ENCODE results near the gene SEC61B.
"Not testable (repeated sequence)": the region's sequence is repeated elsewhere in the genome, so short reads cannot be mapped to it uniquely, and the experiment has no call there.

SEC61B gene

GRCh38 chr9:99235926-99236634 lies 14.0 kb downstream of the SEC61B start:
- Histone ChIP-seq H3K4me3 (ENCODE audit: insufficient read depth in 1 of 2, low read depth in 1 of 2, low read length in 2 of 2) (no peak overlapping the region), H2AK5ac (ENCODE audit: low read length, severe bottlenecking) (no peak overlapping the region), H2BK12ac (ENCODE audit: low read length in 2 of 2) (no peak overlapping the region), H3K23ac (ENCODE audit: low read length in 2 of 2) (no peak overlapping the region), H2BK5ac (ENCODE audit: low read depth, low read length, poor library complexity, severe bottlenecking) (no peak overlapping the region), H3K4ac (ENCODE audit: low read depth in 1 of 2, low read length in 2 of 2) (no peak overlapping the region), H3K18ac (ENCODE audit: low read depth in 1 of 2, low read length in 2 of 2) (no peak overlapping the region), H3K4me1 (ENCODE audit: control insufficient read depth, insufficient read depth, low read depth, low read length) (no peaks in the 10 kb centered on the region), H2AFZ (ENCODE audit: low read depth, low read length) (no peak overlapping the region), H3K9me3 (ENCODE audit: control insufficient read depth, low read length) (no peaks in the 10 kb centered on the region), H3K4me2 (ENCODE audit: low read length, poor library complexity, severe bottlenecking) (no peak overlapping the region), H4K8ac (ENCODE audit: low read length) (no peak overlapping the region), H3K79me1 (replicated peaks; ENCODE audit: low read length, poor library complexity, severe bottlenecking) (peaks cover 13% of the 10 kb centered on the region), H3K27ac (ENCODE audit: low read length, poor library complexity, severe bottlenecking) (no peak overlapping the region), H3K14ac (ENCODE audit: low read length in 2 of 2) (no peak overlapping the region), H3K27me3 (ENCODE audit: control insufficient read depth in 1 of 2, insufficient read depth in 1 of 2, low read length in 2 of 2) (no peaks in the 10 kb centered on the region), H3K36me3 (ENCODE audit: control insufficient read depth in 1 of 2, insufficient read depth in 2 of 2, low read depth in 1 of 2, low read length in 2 of 2) (peaks cover 0 to 44% of the 10 kb centered on the region in 2 experiments), H2BK15ac (ENCODE audit: low read depth, poor library complexity, severe bottlenecking) (no peak overlapping the region), H4K91ac (ENCODE audit: low read length) (no peak overlapping the region), H2BK120ac (ENCODE audit: low read depth, low read length) (no peak overlapping the region), H3K9ac (ENCODE audit: low read length) (no peak overlapping the region)
- no peak for DNase-seq
- WGBS = 100% methylated on average over 4 of the region's 7 CpGs

DNA sequence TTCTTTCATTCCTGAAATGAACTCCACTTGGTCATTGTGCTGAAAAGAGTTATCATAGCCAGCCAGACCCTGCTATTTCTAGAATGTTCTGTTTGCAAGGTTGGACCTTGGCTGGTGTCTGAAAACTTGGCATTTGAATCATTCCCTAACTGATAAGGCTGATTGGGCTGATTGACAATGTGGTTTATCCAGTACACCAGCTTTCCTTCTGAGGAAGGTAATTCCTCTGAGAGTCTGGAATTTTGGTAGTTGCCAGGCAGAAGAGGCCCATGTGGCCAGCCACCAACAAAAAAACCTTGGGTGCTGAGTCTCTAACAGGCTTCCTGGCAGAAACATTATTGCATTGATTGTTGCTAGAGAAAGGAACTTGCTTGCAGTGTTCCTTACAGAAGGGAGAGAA lies 15.3 kb downstream of the SEC61B start:
- no peak overlapping the region for H2BK15ac ChIP-seq (ENCODE audit: low read depth, poor library complexity, severe bottlenecking)
- H3K9ac ChIP-seq (ENCODE audit: low read length) = no peak overlapping the region
- H2AFZ ChIP-seq (ENCODE audit: low read depth, low read length) = no peak overlapping the region
- no peak overlapping the region for H2BK5ac ChIP-seq (ENCODE audit: low read depth, low read length, poor library complexity, severe bottlenecking)
- no peak for DNase-seq
- peaks cover 12% of the 10 kb centered on the region for H3K79me1 ChIP-seq (replicated peaks; ENCODE audit: low read length, poor library complexity, severe bottlenecking)
- H3K14ac ChIP-seq (ENCODE audit: low read length in 2 of 2) = no peak overlapping the region
- peaks cover 0 to 35% of the 10 kb centered on the region in 2 experiments for H3K36me3 ChIP-seq (ENCODE audit: control insufficient read depth in 1 of 2, insufficient read depth in 2 of 2, low read depth in 1 of 2, low read length in 2 of 2)
- H3K18ac ChIP-seq (ENCODE audit: low read depth in 1 of 2, low read length in 2 of 2) = no peak overlapping the region
- H3K27ac ChIP-seq (ENCODE audit: low read length, poor library complexity, severe bottlenecking) = no peak overlapping the region
- no peaks in the 10 kb centered on the region for H3K4me1 ChIP-seq (ENCODE audit: control insufficient read depth, insufficient read depth, low read depth, low read length)
- no peak overlapping the region for H3K23ac ChIP-seq (ENCODE audit: low read length in 2 of 2)
- no peak overlapping the region for H2BK120ac ChIP-seq (ENCODE audit: low read depth, low read length)
- H3K4me3 ChIP-seq (ENCODE audit: insufficient read depth in 1 of 2, low read depth in 1 of 2, low read length in 2 of 2) = no peak overlapping the region
- no peaks in the 10 kb centered on the region for H3K9me3 ChIP-seq (ENCODE audit: control insufficient read depth, low read length)
- no peak overlapping the region for H2AK5ac ChIP-seq (ENCODE audit: low read length, severe bottlenecking)
- no peak overlapping the region for H3K4me2 ChIP-seq (ENCODE audit: low read length, poor library complexity, severe bottlenecking)
- H3K4ac ChIP-seq (ENCODE audit: low read depth in 1 of 2, low read length in 2 of 2) = no peak overlapping the region
- H2BK12ac ChIP-seq (ENCODE audit: low read length in 2 of 2) = no peak overlapping the region
- no peak overlapping the region for H4K91ac ChIP-seq (ENCODE audit: low read length)
- no peaks in the 10 kb centered on the region for H3K27me3 ChIP-seq (ENCODE audit: control insufficient read depth in 1 of 2, insufficient read depth in 1 of 2, low read length in 2 of 2)
- H4K8ac ChIP-seq (ENCODE audit: low read length) = no peak overlapping the region

GRCh38 chr9:99237849-99238248 lies 15.8 kb downstream of the SEC61B start:
- not testable (repeated sequence) for H2AFZ ChIP-seq (ENCODE audit: low read depth, low read length); H3K27me3 ChIP-seq (ENCODE audit: control insufficient read depth in 1 of 2, insufficient read depth in 1 of 2, low read length in 2 of 2); DNase-seq; H4K91ac ChIP-seq (ENCODE audit: low read length); H2AK5ac ChIP-seq (ENCODE audit: low read length, severe bottlenecking); H3K4me3 ChIP-seq (ENCODE audit: insufficient read depth in 1 of 2, low read depth in 1 of 2, low read length in 2 of 2); H3K4me2 ChIP-seq (ENCODE audit: low read length, poor library complexity, severe bottlenecking); H3K18ac ChIP-seq (ENCODE audit: low read depth in 1 of 2, low read length in 2 of 2); H3K27ac ChIP-seq (ENCODE audit: low read length, poor library complexity, severe bottlenecking); H3K9ac ChIP-seq (ENCODE audit: low read length); H3K4ac ChIP-seq (ENCODE audit: low read depth in 1 of 2, low read length in 2 of 2); H2BK12ac ChIP-seq (ENCODE audit: low read length in 2 of 2); H4K8ac ChIP-seq (ENCODE audit: low read length); H2BK120ac ChIP-seq (ENCODE audit: low read depth, low read length); H3K23ac ChIP-seq (ENCODE audit: low read length in 2 of 2); H2BK5ac ChIP-seq (ENCODE audit: low read depth, low read length, poor library complexity, severe bottlenecking); H3K4me1 ChIP-seq (ENCODE audit: control insufficient read depth, insufficient read depth, low read depth, low read length); H2BK15ac ChIP-seq (ENCODE audit: low read depth, poor library complexity, severe bottlenecking); H3K9me3 ChIP-seq (ENCODE audit: control insufficient read depth, low read length); H3K14ac ChIP-seq (ENCODE audit: low read length in 2 of 2)
- peaks cover 12% of the 10 kb centered on the region for H3K79me1 ChIP-seq (replicated peaks; ENCODE audit: low read length, poor library complexity, severe bottlenecking)
- 97% methylated on average over 4 of the region's 4 CpGs for WGBS
- peaks cover 0 to 30% of the 10 kb centered on the region in 2 experiments for H3K36me3 ChIP-seq (ENCODE audit: control insufficient read depth in 1 of 2, insufficient read depth in 2 of 2, low read depth in 1 of 2, low read length in 2 of 2)

- Histone ChIP-seq H2AK5ac (ENCODE audit: low read length, severe bottlenecking) (no peak overlapping the region), H3K18ac (ENCODE audit: low read depth in 1 of 2, low read length in 2 of 2) (no peak overlapping the region), H3K14ac (ENCODE audit: low read length in 2 of 2) (no peak overlapping the region), H2AFZ (ENCODE audit: low read depth, low read length) (no peak overlapping the region), H2BK120ac (ENCODE audit: low read depth, low read length) (no peak overlapping the region), H3K9ac (ENCODE audit: low read length) (no peak overlapping the region), H3K27ac (ENCODE audit: low read length, poor library complexity, severe bottlenecking) (no peak overlapping the region), H3K9me3 (ENCODE audit: control insufficient read depth, low read length) (no peaks in the 10 kb centered on the region), H3K36me3 (ENCODE audit: control insufficient read depth in 1 of 2, insufficient read depth in 2 of 2, low read depth in 1 of 2, low read length in 2 of 2) (peaks cover 0 to 25% of the 10 kb centered on the region in 2 experiments), H3K4me3 (ENCODE audit: insufficient read depth in 1 of 2, low read depth in 1 of 2, low read length in 2 of 2) (no peak overlapping the region), H2BK15ac (ENCODE audit: low read depth, poor library complexity, severe bottlenecking) (no peak overlapping the region), H3K4ac (ENCODE audit: low read depth in 1 of 2, low read length in 2 of 2) (no peak overlapping the region), H2BK12ac (ENCODE audit: low read length in 2 of 2) (no peak overlapping the region), H3K4me1 (ENCODE audit: control insufficient read depth, insufficient read depth, low read depth, low read length) (no peaks in the 10 kb centered on the region), H4K8ac (ENCODE audit: low read length) (no peak overlapping the region), H2BK5ac (ENCODE audit: low read depth, low read length, poor library complexity, severe bottlenecking) (no peak overlapping the region), H4K91ac (ENCODE audit: low read length) (no peak overlapping the region), H3K4me2 (ENCODE audit: low read length, poor library complexity, severe bottlenecking) (no peak overlapping the region), H3K79me1 (replicated peaks; ENCODE audit: low read length, poor library complexity, severe bottlenecking) (peaks cover 12% of the 10 kb centered on the region), H3K27me3 (ENCODE audit: control insufficient read depth in 1 of 2, insufficient read depth in 1 of 2, low read length in 2 of 2) (no peaks in the 10 kb centered on the region), H3K23ac (ENCODE audit: low read length in 2 of 2) (no peak overlapping the region)
- no peak for DNase-seq
These were observed 16.2 kb downstream of the SEC61B start for GRCh38 chr9:99238331-99238730.

Data from mesenchymal stem cell (in vitro differentiated cells and primary cell).